HG02981 (cell line): ENCODE results near the gene PARVB.

ENCODE experiments used
- ATAC-seq: cut with Tn5 transposase; IDR thresholded peaks from one replicate; pipeline ENCODE4 v1.9.1; 2021; ENCODE audit warnings: mild to moderate bottlenecking, moderate library complexity; ENCODE audit not compliant: unreplicated experiment

The PARVB gene

GRCh38 chr22:44024288-44024921 lies at the start of gene PARVB:
PARVB (plus strand) TSS chr22:44024302; CDS start chr22:44024340, 38 bp downstream.
- no peak for ATAC-seq

DNA sequence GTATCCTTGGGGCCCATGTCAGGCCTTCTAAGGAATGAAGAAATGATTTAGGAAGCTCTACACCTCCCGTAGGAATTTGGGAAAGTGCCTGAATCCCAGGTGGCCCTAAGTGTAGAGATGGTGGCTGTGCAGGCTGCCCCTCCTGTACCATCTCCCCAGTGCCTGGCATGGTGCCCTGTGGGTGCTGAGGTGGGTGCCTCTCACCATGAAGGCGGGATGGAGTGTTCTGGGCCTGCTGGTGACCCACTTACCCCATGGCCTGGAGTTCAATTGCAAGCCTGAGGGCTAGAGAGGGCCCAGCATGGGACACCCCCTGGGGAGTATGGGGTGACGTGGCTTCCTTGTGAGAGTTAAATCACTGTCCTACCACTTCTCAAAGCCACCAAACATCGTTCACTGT lies 49.1 kb upstream of the PARVB start:
- no peak for ATAC-seq

DNA sequence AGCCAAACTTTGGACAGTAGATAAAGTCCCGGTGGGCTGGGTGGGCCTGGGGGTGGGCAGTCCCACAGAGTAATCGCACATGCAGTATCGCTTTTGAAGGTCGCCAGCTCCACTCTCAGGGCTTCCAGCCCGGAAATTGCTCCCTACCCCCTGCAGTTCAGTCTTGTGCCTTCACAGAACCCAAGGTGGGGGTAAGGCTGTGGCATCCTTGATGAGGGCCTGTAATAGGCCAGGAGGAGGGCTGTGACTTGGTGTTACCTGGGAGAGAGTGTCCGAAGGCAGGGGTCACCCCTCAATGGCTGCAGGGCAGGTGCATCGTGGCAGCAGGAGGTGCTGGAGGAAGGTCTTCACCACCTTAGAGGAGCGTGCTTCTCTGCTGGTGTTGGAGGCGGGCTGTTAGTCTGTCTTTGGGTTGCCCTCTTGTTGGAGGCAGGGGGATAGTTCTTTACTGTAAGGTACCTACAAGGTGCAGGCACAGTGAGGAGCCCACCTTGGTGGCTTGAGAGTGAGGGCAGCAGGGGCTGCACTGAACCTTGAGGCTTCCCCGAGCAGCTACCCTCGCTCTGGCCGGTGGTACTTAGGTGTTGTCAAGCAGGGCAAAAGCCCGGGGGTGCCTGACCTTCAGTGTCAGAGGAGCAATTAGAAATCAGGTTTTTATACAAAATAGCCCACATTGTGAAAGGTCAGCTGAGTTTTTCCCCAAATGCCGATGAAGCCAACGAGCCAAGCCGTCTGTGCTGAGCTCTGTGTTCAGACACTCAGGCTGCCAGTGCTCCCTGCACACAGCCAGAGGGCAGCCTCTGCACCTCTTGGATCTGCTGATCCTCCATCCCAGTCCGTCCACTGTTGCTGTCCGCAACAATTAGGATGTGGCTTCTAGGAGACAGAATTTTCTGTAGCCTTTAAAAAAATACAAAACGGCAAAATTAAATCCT lies 47.0 kb upstream of the PARVB start:
- ATAC-seq, result no peak

- no peak for ATAC-seq
These were observed 45.5 kb upstream of the PARVB start for GRCh38 chr22:43978558-43978957.

DNA sequence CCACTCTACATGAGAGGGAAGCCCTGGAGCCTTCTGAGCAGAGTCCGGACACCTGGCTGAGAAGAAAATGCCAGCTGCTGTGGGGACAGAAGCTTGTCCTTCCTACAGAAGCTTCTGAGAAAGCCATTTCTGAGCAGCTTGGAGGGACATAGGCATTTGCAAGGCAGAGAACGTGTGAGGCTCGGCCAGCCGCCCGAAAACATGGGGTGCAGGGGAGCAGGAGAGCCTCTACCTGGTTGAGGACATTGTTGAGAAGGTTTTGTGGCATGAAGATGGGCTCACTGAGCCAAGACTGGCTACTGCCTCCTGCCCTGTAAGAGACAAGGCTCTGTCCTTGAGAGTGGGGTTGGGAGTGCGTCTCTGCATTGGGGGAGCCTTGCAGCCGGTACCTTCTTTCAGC lies 43.5 kb upstream of the PARVB start:
- ATAC-seq, result no peak

DNA sequence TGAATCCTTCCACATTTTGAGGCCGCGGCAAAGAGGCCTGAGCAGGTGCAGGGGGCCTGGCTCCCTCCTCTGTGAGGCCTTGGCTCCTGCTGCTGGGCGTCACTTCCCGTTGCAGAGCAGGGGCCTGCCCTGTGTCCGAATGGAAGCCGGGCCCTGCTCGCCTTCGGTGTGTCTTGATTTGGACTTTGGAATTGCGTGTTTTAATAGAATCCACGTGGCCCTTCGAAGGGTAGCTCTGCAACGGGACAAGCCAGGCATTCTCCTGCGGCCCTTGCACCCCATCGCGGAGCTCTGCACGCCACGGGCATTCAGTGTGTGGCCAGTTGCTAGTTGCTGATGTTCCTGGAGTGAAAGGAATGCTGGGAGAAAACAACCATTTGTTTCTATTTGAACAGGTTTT lies 43.1 kb upstream of the PARVB start:
- no peak for ATAC-seq

- ATAC-seq, result no peak
These were observed 40.3 kb upstream of the PARVB start for GRCh38 chr22:43983808-43984207.

GRCh38 chr22:43985532-43985931 lies 38.6 kb upstream of the PARVB start:
- ATAC-seq, result no peak

GRCh38 chr22:43988116-43988820 lies 35.8 kb upstream of the PARVB start:
- no peak for ATAC-seq

DNA sequence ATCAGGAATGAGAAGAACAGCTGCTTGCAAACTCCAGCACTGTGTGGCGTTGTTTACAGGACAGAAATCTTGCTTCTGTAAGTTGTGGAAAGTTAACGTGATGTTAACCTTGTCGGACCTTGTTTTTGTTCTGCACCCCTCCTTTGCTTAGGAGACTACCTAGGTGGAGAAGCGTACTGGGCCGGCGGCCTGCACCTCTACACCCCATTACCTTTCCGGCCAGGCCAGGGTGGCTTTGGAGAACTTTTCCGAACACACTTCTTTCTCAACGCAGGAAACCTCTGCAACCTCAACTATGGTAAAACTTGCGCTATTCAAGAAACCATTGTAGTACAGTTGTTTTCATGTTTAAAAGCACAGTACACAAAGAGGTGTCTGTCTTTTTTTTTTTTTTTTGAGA lies 35.1 kb upstream of the PARVB start:
- no peak for ATAC-seq

DNA sequence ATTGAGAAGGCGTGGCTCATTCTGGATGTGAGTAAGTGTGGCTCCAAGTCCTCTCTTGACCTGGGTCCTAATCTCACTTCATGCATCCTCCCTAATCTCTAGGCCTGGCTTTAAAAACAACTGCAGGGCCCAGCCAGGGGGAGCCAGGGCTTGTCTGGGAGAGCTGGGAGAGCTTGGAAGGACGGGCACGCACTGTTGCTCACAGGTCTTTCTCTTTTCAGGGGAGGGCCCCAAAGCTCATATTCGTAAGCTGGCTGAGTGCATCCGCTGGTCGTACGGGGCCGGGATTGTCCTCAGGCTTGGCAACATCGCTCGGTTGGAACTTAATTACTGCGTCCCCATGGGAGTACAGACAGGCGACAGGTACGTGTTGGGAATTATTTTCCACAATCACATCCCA lies 34.1 kb upstream of the PARVB start:
- no peak for ATAC-seq

DNA sequence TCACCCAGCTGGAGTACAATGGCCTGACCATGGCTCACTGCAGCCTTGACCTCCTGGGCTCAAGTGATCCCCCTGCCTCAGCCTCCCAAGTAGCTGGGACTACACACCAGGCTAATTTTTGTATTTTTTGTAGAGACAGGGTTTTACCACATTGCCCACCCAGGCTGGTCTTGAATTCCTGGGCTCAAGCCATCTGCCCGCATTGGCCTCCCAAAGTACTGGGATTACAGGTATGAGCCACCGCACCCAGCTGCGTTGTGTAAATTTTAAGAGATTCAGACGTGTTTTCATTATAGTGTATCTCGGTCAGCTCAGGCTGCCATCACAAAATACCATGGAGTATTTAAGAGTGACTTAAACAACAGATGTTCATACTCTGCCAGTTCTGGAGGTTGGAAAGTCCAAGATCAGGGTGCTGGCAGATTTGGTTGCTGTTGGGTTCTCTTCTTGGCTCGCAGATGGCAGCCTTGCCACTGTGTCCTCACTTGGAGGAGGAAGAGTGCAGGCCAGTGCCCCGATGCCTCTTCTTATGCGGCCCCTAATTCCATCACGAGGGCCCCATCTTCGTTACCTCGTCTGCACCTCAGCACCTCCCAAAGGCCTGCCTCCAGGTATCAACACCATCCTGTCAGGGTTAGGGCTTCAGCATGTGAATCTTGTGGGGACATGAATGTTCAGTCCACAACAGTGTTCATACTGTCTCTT lies 32.6 kb upstream of the PARVB start:
- no peak for ATAC-seq

- no peak for ATAC-seq
These were observed 31.7 kb upstream of the PARVB start for GRCh38 chr22:43992331-43992821.

DNA sequence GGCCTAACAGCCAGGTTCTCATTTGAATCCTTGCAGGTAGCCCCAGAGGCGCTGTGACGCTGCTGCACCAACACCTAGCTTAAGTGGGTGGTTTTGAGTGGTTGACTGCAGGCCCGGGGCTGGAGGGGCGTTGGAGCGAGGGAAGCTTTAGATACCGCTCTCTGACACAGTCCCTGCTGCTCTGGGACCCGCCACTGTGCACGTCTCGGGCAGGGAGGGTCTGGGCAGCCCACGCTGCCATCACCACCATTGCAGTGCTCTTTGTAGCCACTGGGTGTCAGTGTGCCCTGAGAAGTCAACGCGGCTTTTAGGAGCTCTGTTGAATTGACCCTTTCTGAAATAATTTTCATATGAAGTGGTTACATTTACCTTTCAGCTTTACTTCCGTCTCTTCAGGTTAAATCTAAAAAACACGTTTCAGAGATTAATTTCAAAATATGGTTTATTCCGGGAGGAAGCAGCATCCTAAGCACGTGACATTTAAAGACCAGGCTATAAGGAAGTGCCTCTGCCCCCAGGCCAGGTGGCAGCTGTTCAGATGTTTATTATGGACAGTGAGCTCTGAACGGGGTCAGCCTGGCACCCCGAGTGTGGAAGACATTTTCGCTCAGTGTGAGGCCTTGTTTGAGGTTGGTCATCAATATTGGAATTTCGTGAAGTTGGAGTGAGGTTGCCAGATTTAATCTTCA lies 30.9 kb upstream of the PARVB start:
- ATAC-seq, result no peak

DNA sequence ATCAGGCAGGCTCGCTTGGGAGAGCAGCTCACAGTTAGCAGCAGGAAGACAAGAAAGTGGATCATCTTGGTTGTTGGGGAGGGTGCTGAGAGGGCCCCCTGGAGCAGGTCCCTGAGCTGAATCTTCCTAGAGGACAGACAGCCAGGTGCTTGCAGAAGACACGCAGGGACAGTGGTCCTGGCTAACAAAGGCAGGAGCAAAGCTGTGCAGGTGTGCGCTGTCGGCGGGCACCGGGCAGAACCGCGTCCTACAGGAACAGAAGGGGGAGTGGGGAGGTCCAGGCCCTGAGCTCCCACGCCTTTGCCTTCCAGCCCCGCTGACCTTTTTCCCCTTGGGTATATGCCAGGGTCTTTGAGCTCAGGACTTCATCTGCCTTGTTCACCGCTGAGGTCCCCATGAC lies 30.1 kb upstream of the PARVB start:
- ATAC-seq, result no peak

GRCh38 chr22:43994416-43994815 lies 29.7 kb upstream of the PARVB start:
- ATAC-seq, result no peak

GRCh38 chr22:43995057-43995685 lies 28.9 kb upstream of the PARVB start:
- ATAC-seq, result no peak

DNA sequence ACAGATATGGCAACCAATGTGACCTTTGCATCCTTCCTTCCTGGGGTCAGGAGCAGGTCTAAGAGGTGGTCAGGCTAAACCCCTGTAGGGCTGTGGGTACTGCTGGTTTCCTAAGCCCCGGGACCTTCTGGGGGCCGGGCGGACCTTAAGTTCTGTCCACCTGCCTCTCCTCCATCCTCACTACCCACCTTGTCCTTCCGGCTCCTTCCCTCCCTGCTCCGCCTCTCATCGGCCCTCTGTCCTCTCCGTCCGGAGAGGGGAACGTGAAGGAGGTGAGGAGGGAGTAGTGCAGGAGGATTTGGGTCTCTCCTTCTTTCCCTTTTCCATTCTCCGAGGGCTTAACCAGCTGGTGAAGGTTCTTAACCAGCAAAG lies 28.3 kb upstream of the PARVB start:
- no peak for ATAC-seq

GRCh38 chr22:43996170-43996980 lies 27.7 kb upstream of the PARVB start:
- no peak for ATAC-seq
